ENCODE results near the gene PTGES3.
"Not testable (repeated sequence)": the region's sequence is repeated elsewhere in the genome, so short reads cannot be mapped to it uniquely, and the experiment has no call there.

The PTGES3 gene

DNA sequence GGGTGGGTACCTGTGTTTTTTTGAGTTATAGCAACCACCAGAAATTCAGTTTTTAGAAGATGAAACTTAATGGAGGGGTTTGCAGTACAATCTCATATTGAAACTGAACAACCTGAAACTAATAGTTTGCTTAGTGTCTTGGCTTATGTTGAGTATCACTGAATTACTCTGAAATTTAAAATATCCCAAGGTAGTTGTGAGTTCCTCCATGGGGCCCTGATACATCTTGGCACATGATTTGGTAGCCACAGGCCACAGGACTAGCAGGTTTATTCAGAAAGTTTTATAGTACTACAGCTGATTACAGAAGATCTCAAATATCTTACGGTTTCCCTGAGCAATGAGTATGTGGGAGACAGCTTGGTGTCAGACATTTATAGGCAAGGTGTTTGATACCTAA is 10.4 kb downstream of the PTGES3 start:
- Histone ChIP-seq H3K4me3 (ENCODE audit: low read depth, low read length) (no peak overlapping the region), H3K9me3 (ENCODE audit: control insufficient read depth, insufficient read depth, low read length) (no peaks in the 10 kb centered on the region), H3K27me3 (ENCODE audit: control insufficient read depth, insufficient read depth, low read length) (no peaks in the 10 kb centered on the region), H3K9ac (ENCODE audit: low read depth, low read length) (no peak overlapping the region), H3K36me3 (ENCODE audit: control insufficient read depth, insufficient read depth, low read length) (peaks cover 51% of the 10 kb centered on the region), H3K4me1 (ENCODE audit: control insufficient read depth, insufficient read depth, low read length) (peaks cover 3% of the 10 kb centered on the region; the same call in 1 of the 2 replicates), H3K27ac (ENCODE audit: low read depth, low read length) (no peak overlapping the region)

DNA sequence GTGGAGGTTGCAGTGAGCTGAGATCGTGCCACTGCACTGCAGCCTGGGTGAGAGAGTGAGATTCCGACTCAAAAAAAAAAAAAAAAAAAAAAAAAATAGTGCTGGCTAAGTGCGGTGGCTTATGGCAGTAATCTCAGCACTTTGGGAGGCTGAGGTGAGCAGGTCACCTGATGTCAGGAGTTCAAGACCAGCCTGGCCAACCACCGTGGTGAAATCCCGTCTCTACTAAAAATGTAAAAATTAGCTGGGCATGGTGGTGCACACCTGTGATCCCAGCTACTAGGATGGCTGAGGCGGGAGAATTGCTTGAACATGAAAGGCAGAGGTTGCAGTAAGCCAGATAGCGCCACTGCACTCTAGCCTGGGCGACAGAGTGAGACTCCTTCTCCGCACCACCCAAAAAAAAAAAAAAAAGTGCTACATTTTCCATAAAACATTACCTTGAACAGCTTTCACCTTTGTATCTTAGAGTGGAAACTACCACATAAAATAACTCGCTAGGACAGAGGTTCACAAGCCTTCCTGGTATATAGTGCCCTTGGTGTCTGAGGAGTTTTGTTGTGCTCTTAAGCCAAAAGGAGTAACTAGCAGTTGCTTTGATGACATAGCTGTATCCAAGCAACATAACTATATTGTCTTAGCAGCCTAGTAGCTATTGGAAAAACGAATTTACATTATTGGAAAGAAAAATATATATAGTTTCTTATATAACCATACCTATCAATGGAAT is 11.1 kb downstream of the PTGES3 start:
- Histone ChIP-seq H3K27ac (ENCODE audit: low read depth, low read length) (no peak overlapping the region), H3K4me1 (ENCODE audit: control insufficient read depth, insufficient read depth, low read length) (no peaks in the 10 kb centered on the region)

GRCh38 chr12:56671608-56672007 is 16.5 kb downstream of the PTGES3 start:
- Histone ChIP-seq H3K9ac (ENCODE audit: low read depth, low read length) (no peak overlapping the region), H3K27ac (ENCODE audit: low read depth, low read length) (no peak overlapping the region), H3K4me1 (ENCODE audit: control insufficient read depth, insufficient read depth, low read length) (no peaks in the 10 kb centered on the region), H3K4me3 (ENCODE audit: low read depth, low read length) (no peak overlapping the region), H3K36me3 (ENCODE audit: control insufficient read depth, insufficient read depth, low read length) (peaks cover 71% of the 10 kb centered on the region), H3K9me3 (ENCODE audit: control insufficient read depth, insufficient read depth, low read length) (no peaks in the 10 kb centered on the region), H3K27me3 (ENCODE audit: control insufficient read depth, insufficient read depth, low read length) (no peaks in the 10 kb centered on the region)

More for the DNA sequence above, 11.1 kb downstream of the PTGES3 start:
- no peaks in the 10 kb centered on the region for H3K9me3 ChIP-seq (ENCODE audit: control insufficient read depth, insufficient read depth, low read length)
- H3K27me3 ChIP-seq (ENCODE audit: control insufficient read depth, insufficient read depth, low read length) = no peaks in the 10 kb centered on the region
- H3K36me3 ChIP-seq (ENCODE audit: control insufficient read depth, insufficient read depth, low read length) = peaks cover 52% of the 10 kb centered on the region
- no peak overlapping the region for H3K9ac ChIP-seq (ENCODE audit: low read depth, low read length)
- H3K4me3 ChIP-seq (ENCODE audit: low read depth, low read length) = no peak overlapping the region

DNA sequence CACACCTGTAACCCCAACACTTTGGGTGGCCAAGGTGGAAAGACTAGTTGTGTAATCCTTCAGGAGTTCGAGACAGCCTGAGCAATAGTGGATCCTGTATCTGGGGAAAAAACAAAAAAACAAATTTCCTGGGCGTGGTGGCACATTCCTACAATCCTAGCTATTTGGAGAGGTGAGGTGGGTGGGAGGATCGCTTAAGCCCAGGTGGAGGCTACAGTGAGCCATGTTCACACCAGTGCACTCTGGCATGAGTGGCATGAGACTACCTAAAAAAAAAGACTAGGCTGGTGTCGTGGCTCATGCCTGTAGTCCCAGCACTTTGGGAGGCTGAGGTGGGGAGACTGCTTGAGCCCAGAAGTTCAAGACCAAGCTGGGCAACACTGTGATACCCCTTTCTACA is 17.2 kb downstream of the PTGES3 start:
- Histone ChIP-seq H3K36me3 (ENCODE audit: control insufficient read depth, insufficient read depth, low read length) (peaks cover 74% of the 10 kb centered on the region), H3K9ac (ENCODE audit: low read depth, low read length) (no peak overlapping the region), H3K27me3 (ENCODE audit: control insufficient read depth, insufficient read depth, low read length) (no peaks in the 10 kb centered on the region), H3K27ac (ENCODE audit: low read depth, low read length) (no peak overlapping the region), H3K4me1 (ENCODE audit: control insufficient read depth, insufficient read depth, low read length) (no peaks in the 10 kb centered on the region), H3K9me3 (ENCODE audit: control insufficient read depth, insufficient read depth, low read length) (no peaks in the 10 kb centered on the region), H3K4me3 (ENCODE audit: low read depth, low read length) (no peak overlapping the region)

GRCh38 chr12:56668197-56668457 is 20.0 kb downstream of the PTGES3 start:
- Histone ChIP-seq H3K36me3 (ENCODE audit: control insufficient read depth, insufficient read depth, low read length) (peaks cover 100% of the 10 kb centered on the region), H3K4me1 (ENCODE audit: control insufficient read depth, insufficient read depth, low read length) (no peaks in the 10 kb centered on the region)

GRCh38 chr12:56661979-56662638 is 26.0 kb downstream of the PTGES3 start:
- H3K27me3 ChIP-seq (ENCODE audit: control insufficient read depth, insufficient read depth, low read length) = no peaks in the 10 kb centered on the region
- H3K36me3 ChIP-seq (ENCODE audit: control insufficient read depth, insufficient read depth, low read length) = peaks cover 44% of the 10 kb centered on the region
- H3K4me3 ChIP-seq (ENCODE audit: low read depth, low read length) = no peak overlapping the region
- H3K9me3 ChIP-seq (ENCODE audit: control insufficient read depth, insufficient read depth, low read length) = no peaks in the 10 kb centered on the region
- no peaks in the 10 kb centered on the region for H3K4me1 ChIP-seq (ENCODE audit: control insufficient read depth, insufficient read depth, low read length)
- H3K27ac ChIP-seq (ENCODE audit: low read depth, low read length) = no peak overlapping the region
- H3K9ac ChIP-seq (ENCODE audit: low read depth, low read length) = no peak overlapping the region

More at GRCh38 chr12:56668197-56668457, 20.0 kb downstream of the PTGES3 start:
- Histone ChIP-seq H3K4me3 (ENCODE audit: low read depth, low read length) (no peak overlapping the region), H3K9me3 (ENCODE audit: control insufficient read depth, insufficient read depth, low read length) (no peaks in the 10 kb centered on the region), H3K27me3 (ENCODE audit: control insufficient read depth, insufficient read depth, low read length) (no peaks in the 10 kb centered on the region), H3K27ac (ENCODE audit: low read depth, low read length) (no peak overlapping the region), H3K9ac (ENCODE audit: low read depth, low read length) (no peak overlapping the region)

GRCh38 chr12:56661560-56661959 is 26.5 kb downstream of the PTGES3 start:
- Histone ChIP-seq H3K9ac (ENCODE audit: low read depth, low read length) (no peak overlapping the region), H3K4me3 (ENCODE audit: low read depth, low read length) (no peak overlapping the region), H3K27me3 (ENCODE audit: control insufficient read depth, insufficient read depth, low read length) (no peaks in the 10 kb centered on the region), H3K27ac (ENCODE audit: low read depth, low read length) (no peak overlapping the region), H3K4me1 (ENCODE audit: control insufficient read depth, insufficient read depth, low read length) (no peaks in the 10 kb centered on the region), H3K36me3 (ENCODE audit: control insufficient read depth, insufficient read depth, low read length) (peaks cover 39% of the 10 kb centered on the region), H3K9me3 (ENCODE audit: control insufficient read depth, insufficient read depth, low read length) (no peaks in the 10 kb centered on the region)

- Histone ChIP-seq H3K27ac (ENCODE audit: low read depth, low read length) (no peak overlapping the region), H3K4me3 (ENCODE audit: low read depth, low read length) (no peak overlapping the region)
Observed at GRCh38 chr12:56658921-56659320, 29.2 kb downstream of the PTGES3 start.

DNA sequence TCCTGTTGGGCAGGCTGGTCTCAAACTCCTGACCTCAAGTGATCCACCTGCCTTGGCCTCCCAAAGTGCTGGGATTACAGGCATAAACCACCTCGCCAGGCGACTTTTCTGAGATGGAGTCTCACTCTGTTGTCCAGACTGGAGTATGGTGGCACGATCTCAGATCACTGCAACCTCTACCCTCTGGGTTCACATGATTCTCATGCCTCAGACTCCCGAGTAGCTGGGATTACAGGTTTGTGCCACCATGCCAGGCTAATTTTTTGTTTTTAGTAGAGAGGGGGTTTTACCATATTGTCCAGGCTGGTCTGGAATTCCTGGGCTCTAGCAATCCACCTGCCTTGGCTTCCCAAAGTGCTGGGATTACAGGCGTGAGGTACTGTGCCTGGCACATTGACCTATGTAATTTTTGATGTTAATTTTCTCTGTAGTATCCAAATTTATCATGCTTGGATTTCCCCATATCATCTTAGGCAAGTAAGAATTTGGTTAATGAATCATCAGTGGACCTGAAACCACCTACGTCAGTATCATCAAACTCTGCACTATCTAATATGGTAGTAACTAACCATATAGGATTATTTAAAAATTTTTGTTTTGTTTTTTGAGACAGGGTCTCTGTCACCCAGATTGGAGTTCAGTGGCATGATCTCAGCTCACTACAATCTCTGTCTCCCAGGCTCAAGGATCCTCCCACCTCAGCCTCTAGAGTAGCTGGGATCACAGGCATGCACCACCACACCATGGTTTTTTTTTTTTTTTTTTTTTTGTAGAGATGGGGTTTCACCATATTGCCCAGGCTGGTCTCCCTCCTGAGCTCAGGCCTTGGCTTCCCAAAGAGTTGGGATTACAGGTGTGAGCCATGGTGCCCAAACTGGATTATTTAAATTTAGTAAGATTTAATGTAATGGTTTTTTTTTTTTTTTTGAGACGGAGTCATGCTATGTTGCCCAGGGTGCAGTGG is 30.4 kb downstream of the PTGES3 start:
- Histone ChIP-seq H3K27me3 (ENCODE audit: control insufficient read depth, insufficient read depth, low read length) (no peaks in the 10 kb centered on the region), H3K4me3 (ENCODE audit: low read depth, low read length) (no peak overlapping the region), H3K4me1 (ENCODE audit: control insufficient read depth, insufficient read depth, low read length) (no peaks in the 10 kb centered on the region), H3K27ac (ENCODE audit: low read depth, low read length) (no peak overlapping the region), H3K9me3 (ENCODE audit: control insufficient read depth, insufficient read depth, low read length) (peaks cover 8% of the 10 kb centered on the region), H3K9ac (ENCODE audit: low read depth, low read length) (no peak overlapping the region), H3K36me3 (ENCODE audit: control insufficient read depth, insufficient read depth, low read length) (peaks cover under 1% of the 10 kb centered on the region; the same call in 1 of the 2 replicates)

More at GRCh38 chr12:56658921-56659320, 29.2 kb downstream of the PTGES3 start:
- peaks cover 12% of the 10 kb centered on the region for H3K36me3 ChIP-seq (ENCODE audit: control insufficient read depth, insufficient read depth, low read length)
- H3K27me3 ChIP-seq (ENCODE audit: control insufficient read depth, insufficient read depth, low read length) = no peaks in the 10 kb centered on the region
- H3K9me3 ChIP-seq (ENCODE audit: control insufficient read depth, insufficient read depth, low read length) = peaks cover 5% of the 10 kb centered on the region; the same call in 1 of the 2 replicates
- H3K9ac ChIP-seq (ENCODE audit: low read depth, low read length) = no peak overlapping the region
- no peaks in the 10 kb centered on the region for H3K4me1 ChIP-seq (ENCODE audit: control insufficient read depth, insufficient read depth, low read length)

DNA sequence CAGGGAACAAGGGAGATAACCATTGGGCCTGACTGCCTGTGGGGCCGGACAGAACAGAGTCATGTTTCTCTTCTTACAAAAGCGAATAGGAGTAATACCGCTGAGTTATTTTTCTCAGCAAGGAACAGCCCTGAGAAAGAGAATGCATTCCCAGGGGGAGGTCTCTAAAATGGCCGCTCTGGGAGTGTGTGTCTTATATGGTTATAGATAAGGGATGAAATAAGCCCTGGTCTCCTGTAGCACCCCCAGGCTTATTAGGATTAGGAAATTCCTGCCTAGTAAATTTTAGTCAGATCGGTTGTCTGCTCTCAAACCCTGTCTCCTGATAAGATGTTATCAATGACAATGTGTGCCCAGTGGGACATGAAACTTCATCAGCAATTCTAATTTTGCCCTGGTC is 34.3 kb downstream of the PTGES3 start:
- H3K9me3 ChIP-seq (ENCODE audit: control insufficient read depth, insufficient read depth, low read length); H3K4me3 ChIP-seq (ENCODE audit: low read depth, low read length); H3K4me1 ChIP-seq (ENCODE audit: control insufficient read depth, insufficient read depth, low read length); H3K9ac ChIP-seq (ENCODE audit: low read depth, low read length); H3K27me3 ChIP-seq (ENCODE audit: control insufficient read depth, insufficient read depth, low read length); H3K27ac ChIP-seq (ENCODE audit: low read depth, low read length); H3K36me3 ChIP-seq (ENCODE audit: control insufficient read depth, insufficient read depth, low read length): not testable (repeated sequence)

DNA sequence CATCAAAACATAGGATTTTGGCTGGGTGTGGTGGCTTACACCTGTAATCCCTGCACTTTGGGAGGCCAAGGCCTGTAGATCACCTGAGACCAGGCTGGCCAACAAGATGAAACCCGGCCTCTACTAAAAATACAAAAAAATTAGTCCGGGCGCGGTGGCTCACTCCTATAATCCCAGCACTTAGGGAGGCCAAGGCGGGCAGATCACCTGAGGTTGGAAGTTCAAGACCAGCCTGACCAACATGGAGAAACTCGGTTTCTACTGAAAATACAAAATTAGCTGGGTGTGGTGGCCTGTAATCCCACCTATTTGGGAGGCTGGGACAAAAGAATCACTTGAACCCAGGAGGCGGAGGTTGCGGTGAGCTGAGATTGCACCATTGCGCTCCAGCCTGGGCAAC is 40.1 kb downstream of the PTGES3 start:
- not testable (repeated sequence) for H3K27me3 ChIP-seq (ENCODE audit: control insufficient read depth, insufficient read depth, low read length); H3K4me1 ChIP-seq (ENCODE audit: control insufficient read depth, insufficient read depth, low read length); H3K9ac ChIP-seq (ENCODE audit: low read depth, low read length); H3K9me3 ChIP-seq (ENCODE audit: control insufficient read depth, insufficient read depth, low read length); H3K27ac ChIP-seq (ENCODE audit: low read depth, low read length); H3K4me3 ChIP-seq (ENCODE audit: low read depth, low read length)
- peaks cover 19% of the 10 kb centered on the region for H3K36me3 ChIP-seq (ENCODE audit: control insufficient read depth, insufficient read depth, low read length)

Data from HUES48 (cell line).